Measurements from ENCODE around the gene SGF29.
"Not testable (repeated sequence)": the region's sequence is repeated elsewhere in the genome, so short reads cannot be mapped to it uniquely, and the experiment has no call there.

The SGF29 gene

GRCh38 chr16:28532940-28533647 is 20.6 kb upstream of the SGF29 start:
- no peak for DNase-seq (ENCODE audit: low read depth in 2 of 2)

- DNase-seq (ENCODE audit: low read depth in 2 of 2): peak; percentile 11 to 19
Measured at GRCh38 chr16:28534542-28535373, 19.0 kb upstream of the SGF29 start.

- no peak for DNase-seq (ENCODE audit: low read depth in 2 of 2)
Measured at GRCh38 chr16:28537076-28537475, 16.6 kb upstream of the SGF29 start.

DNA sequence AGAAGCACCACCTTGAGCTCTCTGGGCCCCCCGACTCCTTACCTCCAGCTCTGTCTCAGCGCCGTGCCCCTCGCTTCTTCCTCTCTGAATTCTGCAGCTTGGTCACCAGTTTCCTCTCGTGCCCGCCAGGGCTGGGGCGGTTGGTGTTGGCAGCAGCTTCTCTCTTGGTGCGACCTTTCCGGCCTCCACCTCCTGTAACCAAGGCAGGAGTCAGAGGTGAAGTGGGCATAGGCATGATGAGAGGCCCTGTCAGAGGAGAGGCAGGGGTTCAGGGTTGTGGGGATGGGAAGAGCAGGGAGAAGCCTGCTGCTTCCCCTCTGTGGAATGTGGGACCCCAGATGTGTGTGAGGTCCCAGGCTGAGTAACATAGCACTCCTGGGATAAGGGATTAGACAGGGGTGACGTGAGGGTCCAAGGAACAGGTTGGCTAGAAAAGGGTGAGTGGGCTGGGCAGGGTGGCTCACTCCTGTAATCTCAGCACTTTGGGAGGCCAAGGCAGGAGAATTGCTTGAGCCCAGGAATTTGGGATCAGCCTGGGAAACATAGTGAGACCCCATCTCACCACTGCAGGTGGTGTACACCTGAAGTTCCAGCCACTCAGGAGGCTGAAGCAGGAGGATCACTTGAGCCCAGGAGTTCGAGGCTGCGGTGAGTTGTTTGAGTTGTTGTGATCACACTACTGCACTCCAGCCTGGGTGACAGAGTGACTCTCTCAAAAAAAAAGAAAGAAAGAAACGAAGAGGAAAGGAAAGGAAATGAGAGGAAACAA is 15.6 kb upstream of the SGF29 start:
- no peak for DNase-seq (ENCODE audit: low read depth in 2 of 2)

GRCh38 chr16:28538733-28539596 is 14.8 kb upstream of the SGF29 start, which contains the start of gene NUPR1:
NUPR1 (minus strand) TSS chr16:28538974; CDS start chr16:28538907, 67 bp downstream.
- peak; percentile 94 to 95 for DNase-seq (ENCODE audit: low read depth in 2 of 2)

DNA sequence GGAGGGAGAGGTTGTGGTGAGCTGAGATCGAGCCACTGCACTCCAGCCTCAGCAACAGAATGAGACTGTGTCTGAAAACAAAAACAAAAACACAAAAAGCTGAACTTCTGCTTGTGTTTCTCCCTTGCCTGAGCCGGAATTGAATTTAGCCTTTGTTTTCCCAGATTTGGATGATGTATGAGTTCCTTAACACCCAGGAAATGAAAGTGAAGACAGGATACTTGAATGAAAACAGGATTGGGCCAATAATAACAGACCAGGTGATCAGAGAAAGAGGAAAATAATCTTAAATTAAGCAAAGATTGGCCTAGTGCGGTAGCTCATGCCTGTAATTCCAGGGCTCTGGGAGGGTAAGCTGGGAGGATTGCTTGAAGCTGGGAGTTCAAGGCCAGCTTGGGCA is 13.4 kb upstream of the SGF29 start:
- no peak for DNase-seq (ENCODE audit: low read depth in 2 of 2)

GRCh38 chr16:28542646-28543045 is 11.1 kb upstream of the SGF29 start:
- no peak for DNase-seq (ENCODE audit: low read depth in 2 of 2)

GRCh38 chr16:28543072-28543471 is 10.6 kb upstream of the SGF29 start:
- no peak for DNase-seq (ENCODE audit: low read depth in 2 of 2)

DNA sequence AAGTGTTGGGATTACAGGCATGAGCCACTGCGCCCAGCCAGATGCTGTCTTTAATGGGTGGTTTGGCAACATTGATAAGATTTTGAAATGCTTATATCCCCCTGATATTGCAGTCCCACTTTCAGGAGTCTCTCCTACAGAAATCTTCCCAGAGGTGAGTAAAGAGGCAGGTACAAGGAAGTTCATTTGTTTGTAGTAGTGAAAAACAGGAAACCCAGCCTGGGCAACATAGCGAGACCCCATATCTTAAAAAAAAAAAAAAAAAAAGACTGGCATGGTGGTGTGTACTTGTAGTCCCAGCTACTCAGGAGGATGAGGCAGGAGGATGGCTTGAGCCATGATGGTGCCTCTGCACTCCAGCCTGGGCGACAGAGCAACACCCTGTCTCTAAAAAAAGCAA is 8.7 kb upstream of the SGF29 start:
- DNase-seq (ENCODE audit: low read depth in 2 of 2): no peak

DNA sequence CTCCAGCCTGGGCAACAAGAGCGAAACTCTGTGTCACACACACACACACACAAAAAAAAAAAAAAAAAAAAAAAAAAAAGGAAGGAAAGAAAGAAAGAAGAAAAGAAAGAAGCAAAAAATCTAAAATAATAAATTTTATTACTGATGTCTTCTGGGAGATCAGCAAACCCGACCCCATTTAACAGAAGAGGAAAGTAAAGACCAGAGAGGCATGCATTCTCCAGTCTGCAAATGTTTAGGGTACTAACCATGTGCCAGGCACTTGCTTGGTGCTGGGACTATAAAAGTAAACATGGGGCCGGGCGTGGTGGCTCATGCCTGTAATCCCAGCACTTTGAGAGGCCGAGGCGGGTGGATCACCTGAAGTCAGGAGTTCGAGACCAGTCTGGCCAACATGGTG is 7.8 kb upstream of the SGF29 start:
- DNase-seq (ENCODE audit: low read depth in 2 of 2): not testable (repeated sequence)

DNA sequence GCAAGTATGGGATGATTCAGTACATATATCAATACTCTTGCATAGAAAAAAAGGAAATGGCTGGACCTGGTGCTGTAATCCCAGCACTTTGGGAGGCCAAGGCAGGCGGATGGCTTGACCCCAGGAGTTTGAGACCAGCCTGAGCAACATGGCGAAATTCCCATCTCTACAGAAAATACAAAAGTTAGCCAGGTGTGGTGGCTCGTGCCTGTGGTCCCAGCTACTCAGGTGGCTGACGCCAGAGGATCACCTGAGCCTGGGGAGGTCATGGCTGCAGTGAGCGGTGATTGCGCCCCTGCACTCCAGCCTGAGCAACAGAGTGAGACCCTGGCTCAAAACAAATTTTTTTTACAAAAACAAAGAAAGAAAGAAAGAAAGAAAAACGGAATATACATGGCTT is 7.1 kb upstream of the SGF29 start:
- no peak for DNase-seq (ENCODE audit: low read depth in 2 of 2)

DNA sequence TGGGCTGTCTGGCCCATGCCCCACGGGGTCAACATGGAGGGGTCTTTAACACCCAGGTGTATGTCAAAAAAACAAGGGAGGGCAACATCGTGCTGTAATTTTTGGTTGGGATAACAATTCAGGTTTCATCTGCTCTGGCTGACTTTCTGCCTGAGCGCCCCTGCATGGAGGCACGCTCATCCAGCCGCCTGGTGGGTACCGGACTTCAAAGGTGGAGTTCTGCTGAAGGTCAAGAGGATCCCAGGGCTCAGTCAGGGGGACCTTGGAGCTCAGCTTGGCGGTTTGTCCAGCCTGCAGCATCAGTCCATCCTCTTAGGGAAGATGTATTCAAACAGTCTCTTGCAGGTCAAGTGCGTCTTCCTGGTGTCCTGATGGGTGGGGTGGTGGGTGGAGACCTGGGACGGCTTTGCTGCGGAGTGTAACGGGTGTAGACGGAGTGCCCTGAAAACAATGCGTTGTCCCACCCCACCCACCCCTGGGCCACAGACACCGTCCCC is 5.4 kb upstream of the SGF29 start:
- no peak for DNase-seq (ENCODE audit: low read depth in 2 of 2)

GRCh38 chr16:28549301-28549899 is 4.3 kb upstream of the SGF29 start:
- no peak for DNase-seq (ENCODE audit: low read depth in 2 of 2)

- no peak for DNase-seq (ENCODE audit: low read depth in 2 of 2)
Measured at GRCh38 chr16:28554634-28555423, 1.1 kb downstream of the SGF29 start.

- DNase-seq (ENCODE audit: low read depth in 2 of 2): no peak
Measured at GRCh38 chr16:28555561-28555960, 1.8 kb downstream of the SGF29 start.

GRCh38 chr16:28556914-28557320 is 3.2 kb downstream of the SGF29 start:
- DNase-seq (ENCODE audit: low read depth in 2 of 2): no peak

DNA sequence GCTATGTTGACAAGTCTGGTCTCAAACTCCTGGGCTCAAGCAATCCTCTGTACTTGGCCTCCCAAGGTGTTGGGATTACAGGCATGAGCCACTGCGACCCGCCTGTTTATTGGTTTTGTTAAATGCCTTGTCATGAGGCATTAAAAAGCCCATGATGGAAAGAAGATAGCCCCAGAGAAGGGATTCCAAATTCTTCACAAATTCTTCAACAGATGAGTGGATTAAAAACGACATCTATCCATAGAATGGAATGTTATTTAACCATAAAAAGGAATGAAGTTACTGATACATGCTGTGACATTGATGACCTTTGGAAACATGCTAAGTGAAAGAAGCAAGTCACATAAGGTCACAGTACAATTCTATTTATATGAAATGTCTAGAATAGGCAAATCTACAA is 4.7 kb downstream of the SGF29 start:
- no peak for DNase-seq (ENCODE audit: low read depth in 2 of 2)

DNA sequence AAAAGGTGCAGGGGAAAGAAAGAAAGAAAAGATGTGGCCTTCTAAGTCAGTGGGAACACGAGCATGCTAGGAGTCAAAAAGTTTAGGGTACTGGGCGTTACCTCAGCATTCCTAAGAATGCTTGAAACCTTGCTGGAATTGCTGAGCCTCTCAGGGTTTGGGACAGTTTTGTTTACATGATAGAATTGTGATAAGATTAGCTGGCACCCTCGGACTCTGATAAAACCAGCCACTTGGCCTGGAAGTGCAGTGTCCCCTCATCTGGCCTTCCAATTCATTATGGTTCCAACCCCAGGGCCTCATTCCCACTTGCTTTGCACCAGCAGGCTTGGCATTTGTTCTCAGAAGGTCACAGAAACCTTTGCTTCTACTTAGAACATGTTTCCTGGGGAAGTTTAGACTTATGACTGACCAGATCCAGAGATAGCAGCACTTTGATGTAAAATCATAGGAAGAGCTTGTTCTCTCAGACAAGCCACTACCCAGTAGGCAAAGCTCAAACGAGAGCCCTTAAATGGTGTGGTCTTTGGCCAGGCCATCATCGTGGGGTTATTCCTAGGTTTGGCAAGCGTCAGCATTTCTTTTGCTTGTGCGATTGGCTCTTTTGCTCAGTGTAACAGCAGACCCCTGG is 8.0 kb downstream of the SGF29 start:
- DNase-seq (ENCODE audit: low read depth in 2 of 2): no peak

DNA sequence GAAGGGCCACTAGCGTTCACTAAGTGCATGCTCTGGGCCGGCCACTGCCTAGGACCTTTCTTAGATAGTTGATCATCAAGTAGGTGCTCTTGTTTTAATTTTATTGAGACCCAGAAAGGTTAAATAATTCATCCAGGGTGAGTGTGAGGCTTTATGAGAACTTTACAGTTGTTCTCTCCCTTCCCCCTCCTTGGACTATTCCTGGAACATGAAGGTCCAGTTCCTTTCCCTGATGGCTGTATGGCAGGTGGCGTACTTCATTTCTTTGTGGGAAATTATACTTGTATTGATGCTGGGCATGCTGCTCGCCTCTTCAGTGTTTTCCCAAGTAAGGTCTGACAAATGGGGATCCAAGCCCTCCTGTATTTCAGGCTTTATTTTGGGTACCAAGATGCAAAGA is 8.5 kb downstream of the SGF29 start:
- no peak for DNase-seq (ENCODE audit: low read depth in 2 of 2)

DNA sequence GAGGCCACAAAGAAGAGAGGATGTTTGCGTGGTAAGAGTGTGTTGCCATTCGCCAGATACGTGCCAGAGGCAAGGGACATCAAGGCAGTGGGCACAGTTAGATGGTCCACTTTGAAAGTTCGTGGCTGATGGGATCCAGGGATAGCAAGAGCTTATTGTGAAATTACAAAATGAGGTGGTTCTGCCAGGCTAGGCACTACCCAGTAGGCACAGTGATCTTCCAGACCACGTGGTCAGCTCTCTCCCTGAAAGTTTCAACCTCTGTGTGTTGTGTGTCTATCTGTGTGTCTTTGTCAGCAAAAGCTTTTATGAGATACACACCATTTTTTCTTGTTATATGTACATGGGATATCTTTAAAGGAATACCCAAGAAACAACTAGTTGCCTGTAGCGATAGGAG is 9.5 kb downstream of the SGF29 start:
- no peak for DNase-seq (ENCODE audit: low read depth in 2 of 2)

Data from fibroblast of skin of left quadriceps (primary cell).